HG03175 (cell line): ENCODE results near the gene PCNX2.

Experiments
- ATAC-seq: cut with Tn5 transposase; IDR thresholded peaks from one replicate; pipeline ENCODE4 v1.9.1; 2021; ENCODE audit warnings: mild to moderate bottlenecking, moderate library complexity; ENCODE audit not compliant: unreplicated experiment

The PCNX2 gene

GRCh38 chr1:233237647-233238046 is 57.9 kb downstream of the PCNX2 start:
- no peak for ATAC-seq

GRCh38 chr1:233233508-233234040 is 62.0 kb downstream of the PCNX2 start:
- no peak for ATAC-seq

- no peak for ATAC-seq
These were observed 65.5 kb downstream of the PCNX2 start for GRCh38 chr1:233230011-233230410.

GRCh38 chr1:233229288-233229687 is 66.2 kb downstream of the PCNX2 start:
- ATAC-seq: no peak

GRCh38 chr1:233227930-233228465 is 67.5 kb downstream of the PCNX2 start:
- no peak for ATAC-seq

- no peak for ATAC-seq
These were observed 71.2 kb downstream of the PCNX2 start for GRCh38 chr1:233224311-233224710.

- no peak for ATAC-seq
These were observed 77.7 kb downstream of the PCNX2 start for GRCh38 chr1:233217832-233218231.

GRCh38 chr1:233216009-233216408 is 79.5 kb downstream of the PCNX2 start:
- no peak for ATAC-seq

GRCh38 chr1:233215135-233215760 is 80.3 kb downstream of the PCNX2 start:
- ATAC-seq: no peak

- ATAC-seq: no peak
These were observed 83.9 kb downstream of the PCNX2 start for GRCh38 chr1:233211595-233211994.

- no peak for ATAC-seq
These were observed 84.4 kb downstream of the PCNX2 start for GRCh38 chr1:233211106-233211505.

GRCh38 chr1:233209481-233209880 is 86.0 kb downstream of the PCNX2 start:
- no peak for ATAC-seq

GRCh38 chr1:233208687-233209086 is 86.8 kb downstream of the PCNX2 start:
- ATAC-seq: no peak

GRCh38 chr1:233197940-233198339 is 97.6 kb downstream of the PCNX2 start:
- ATAC-seq: no peak

- ATAC-seq: no peak
These were observed 101.8 kb downstream of the PCNX2 start for GRCh38 chr1:233193741-233194140.

GRCh38 chr1:233190987-233191386 is 104.5 kb downstream of the PCNX2 start:
- ATAC-seq: no peak

GRCh38 chr1:233189526-233189925 is 106.0 kb downstream of the PCNX2 start:
- no peak for ATAC-seq

- ATAC-seq: no peak
These were observed 107.5 kb downstream of the PCNX2 start for GRCh38 chr1:233188061-233188460.

- no peak for ATAC-seq
These were observed 112.1 kb downstream of the PCNX2 start for GRCh38 chr1:233183226-233184020.

GRCh38 chr1:233182587-233182986 is 112.9 kb downstream of the PCNX2 start:
- ATAC-seq: no peak

- ATAC-seq: no peak
These were observed 114.7 kb downstream of the PCNX2 start for GRCh38 chr1:233180641-233181364.
